ENCODE data around the gene DLD.

DLD gene

GRCh38 chr7:107967420-107967819 lies 76.4 kb downstream of the DLD start:
- no peak for DNase-seq (ENCODE audit: low read depth in 2 of 2, low spot score in 1 of 2)

DNA sequence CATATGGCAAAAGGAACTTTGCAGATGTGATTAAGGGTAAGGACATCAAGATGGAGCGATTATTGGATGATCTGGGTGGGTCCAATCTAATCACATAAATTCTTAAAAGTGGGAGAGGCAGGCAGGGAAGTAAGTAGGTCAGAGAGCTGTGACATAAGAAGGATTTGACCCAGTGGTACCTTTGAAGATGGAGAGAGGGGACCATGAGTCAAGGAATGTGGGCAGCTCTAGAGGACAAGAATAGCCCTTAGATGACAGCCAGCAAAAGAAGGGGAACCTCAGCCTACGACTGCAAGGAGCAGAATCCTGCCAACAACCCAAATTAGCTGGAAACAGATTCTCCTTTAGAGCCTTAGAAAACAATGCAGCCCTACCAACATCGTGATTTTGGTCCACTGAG lies 77.5 kb downstream of the DLD start:
- DNase-seq (ENCODE audit: low read depth in 2 of 2, low spot score in 1 of 2), result no peak

DNA sequence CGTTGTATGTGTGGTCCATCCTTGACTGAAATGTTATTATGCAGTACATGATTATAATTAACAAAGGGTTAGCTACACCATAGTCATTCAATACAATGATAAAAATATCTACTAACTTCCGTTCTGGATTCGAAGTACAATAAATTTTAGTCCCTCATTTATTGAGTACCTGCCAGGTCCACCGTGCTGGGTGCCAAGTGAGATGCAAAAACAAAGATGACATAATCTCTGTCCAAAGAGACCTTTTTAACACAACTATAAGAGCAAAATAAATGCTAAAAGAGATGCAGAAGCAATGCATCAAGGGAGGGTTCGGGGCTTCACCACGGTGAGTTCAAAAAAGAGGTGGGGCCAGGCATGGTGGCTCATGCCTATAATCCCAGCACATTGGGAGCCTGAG lies 78.9 kb downstream of the DLD start:
- no peak for DNase-seq (ENCODE audit: low read depth in 2 of 2, low spot score in 1 of 2)
